Panc1 (cell line): ENCODE measurements around the gene RAET1E. TPM values are rescaled to one million over a fixed set of nuclear protein-coding genes. Genes with fewer than 3 reads are reported as not detected.
"Not testable (repeated sequence)": the region's sequence is repeated elsewhere in the genome, so short reads cannot be mapped to it uniquely, and the experiment has no call there.

Experiments
- ATAC-seq: fragments of 200-7000 bp; cut with Tn5 transposase; 2 replicates; pipeline ENCODE4 v1.9.1; 2020; ENCODE audit warnings: mild to moderate bottlenecking, moderate library complexity
- BruUV-seq: library from RNA; stranded (reverse); fragments of 400-500 nt; replicated peaks from 2 replicates; lab custom pipeline; 2021; lab: Mats Ljungman, UMichigan
- CTCF ChIA-PET: fragments of 300-600 bp; sonication (Branson Sonifier 250); formaldehyde crosslinking; loops from one replicate; lab custom pipeline; 2022; ENCODE audit warnings: antibody characterized with exemption; lab: Charles Lee
- POLR2A ChIA-PET: fragments of 300-600 bp; sonication (Branson Sonifier 250); formaldehyde crosslinking; loops from one replicate; lab custom pipeline; 2022; ENCODE audit warnings: antibody characterized with exemption; lab: Charles Lee
- DNase-seq: peaks from one replicate; pipeline ENCODE4 v3.0.0-alpha.2; 2010; ENCODE audit warnings: low read depth, low spot score
- H3K27ac ChIP-seq: 2 replicates; pipeline ENCODE4 v1.5.1; 2011; ENCODE audit warnings: mild to moderate bottlenecking, low read length, inconsistent platforms
- H3K27me3 ChIP-seq: fragments of 200-500 bp; sonication (Bioruptor generic); 2 replicates; pipeline ENCODE4 v1.6.0; 2014; ENCODE audit warnings: low read length, inconsistent platforms; ENCODE audit not compliant: control insufficient read depth, insufficient read depth
- H3K36me3 ChIP-seq: fragments of 200-500 bp; sonication (Bioruptor generic); 2 replicates; pipeline ENCODE4 v1.5.1; 2014; ENCODE audit warnings: inconsistent platforms, mild to moderate bottlenecking, low read length, moderate library complexity; ENCODE audit not compliant: control insufficient read depth, insufficient read depth
- H3K4me1 ChIP-seq: 2 replicates; pipeline ENCODE4 v1.5.1; 2011; ENCODE audit warnings: inconsistent platforms, mild to moderate bottlenecking, low read length, moderate library complexity; ENCODE audit not compliant: control insufficient read depth, insufficient read depth
- H3K4me3 ChIP-seq, 2 experiments: 2 replicates each; pipeline ENCODE4 v1.5.1; 2011 to 2012; ENCODE audit warnings: low read depth in 2 of 2, low read length in 2 of 2, mild to moderate bottlenecking in 2 of 2, inconsistent platforms in 1 of 2, moderate library complexity in 1 of 2
- H3K9me3 ChIP-seq: fragments of 200-500 bp; sonication (Bioruptor generic); 2 replicates; pipeline ENCODE4 v1.5.1; 2014; ENCODE audit warnings: low read depth, mild to moderate bottlenecking, inconsistent platforms, low read length, moderate library complexity; ENCODE audit not compliant: control insufficient read depth, insufficient read depth
- POLR2AphosphoS5 ChIP-seq: IDR thresholded peaks from 2 replicates; pipeline ENCODE4 v1.6.1; 2012; ENCODE audit warnings: mild to moderate bottlenecking, low read depth, low read length, moderate library complexity
- SIN3A ChIP-seq: IDR thresholded peaks from 2 replicates; pipeline ENCODE4 v1.6.1; 2012; ENCODE audit warnings: low read depth, mild to moderate bottlenecking, low read length, moderate library complexity, borderline replicate concordance; ENCODE audit not compliant: insufficient read depth
- TCF7L2 ChIP-seq: IDR thresholded peaks from 2 replicates; pipeline ENCODE4 v1.6.1; 2011; ENCODE audit warnings: mild to moderate bottlenecking, low read depth, low read length, inconsistent platforms
- in situ Hi-C: cut with HindIII; loops from 2 replicates; pipeline ENCODE4 v1.10.0; 2016; ENCODE audit warnings: low sequenced_read_pairs, low pct_unique_long_range_greater_than_20kb
- intact Hi-C: fragments of 100-400 bp; cut with micrococcal nuclease; formaldehyde crosslinking; loops from one replicate; pipeline ENCODE4 v1.10.0; 2022; ENCODE audit not compliant: unreplicated experiment
- total RNA-seq: library from RNA; stranded (reverse); gene quantifications from one replicate; pipeline ENCODE4 v1.2.1, GENCODE V29; 2021; ENCODE audit not compliant: unreplicated experiment
- TF ChIP-seq, protein P1 (sequence below), 2 experiments: IDR thresholded peaks; 2 replicates each; pipeline ENCODE4 v1.6.1; 2011 to 2012; ENCODE audit warnings: low read depth in 2 of 2, control low read depth in 1 of 2, low read length in 1 of 2, mild to moderate bottlenecking in 1 of 2, moderate library complexity in 1 of 2; ENCODE audit not compliant: insufficient read depth in 1 of 2
- TF ChIP-seq, protein P2 (sequence below): fragments of 450-650 bp; IDR thresholded peaks from 2 replicates; pipeline ENCODE4 v1.5.1; 2017; ENCODE audit warnings: mild to moderate bottlenecking

Gene RAET1E
- total RNA-seq, 1 experiment from 2014 or later: 1.8 TPM

DNA sequence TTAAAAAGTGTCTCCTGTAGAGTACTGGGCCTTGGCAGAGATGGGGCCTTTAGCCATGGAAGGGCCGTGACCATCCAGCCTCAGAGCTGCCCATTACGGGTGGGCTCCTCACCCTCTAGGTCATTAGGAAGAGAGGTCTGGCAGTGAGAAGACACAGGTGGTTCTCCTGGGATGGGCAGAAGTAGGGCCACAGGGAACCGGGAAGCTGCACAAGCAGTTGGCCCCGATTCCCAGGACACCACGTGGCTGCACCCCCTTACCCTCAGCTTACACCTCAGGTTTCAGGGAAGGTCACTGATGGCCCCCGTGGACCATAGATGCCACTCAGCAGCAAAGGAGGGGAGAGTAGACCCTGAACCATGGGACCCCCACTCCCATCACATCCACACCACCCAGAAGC, 23.4 kb upstream of the RAET1E start:
- no peaks in the 10 kb centered on the region for H3K36me3 ChIP-seq
- ATAC-seq: no peak
- H3K4me1 ChIP-seq: 0 out of 2 replicates have a peak, but pooled peaks cover 1% of the 10 kb centered on the region
- H3K27me3 ChIP-seq: no peaks in the 10 kb centered on the region
- no peak for DNase-seq
- in situ Hi-C loops: no loop called here
- intact Hi-C loops: loop anchor here (10.0 kb wide), 1 partner anchor 57 kb away; the partner anchor contains the start of gene LRP11
- ChIA-PET POLR2A (no interaction called here), CTCF (no interaction called here)
- no peak for TF ChIP-seq POLR2AphosphoS5
- no peak for TF ChIP-seq SIN3A
- TF ChIP-seq, protein P1, sequence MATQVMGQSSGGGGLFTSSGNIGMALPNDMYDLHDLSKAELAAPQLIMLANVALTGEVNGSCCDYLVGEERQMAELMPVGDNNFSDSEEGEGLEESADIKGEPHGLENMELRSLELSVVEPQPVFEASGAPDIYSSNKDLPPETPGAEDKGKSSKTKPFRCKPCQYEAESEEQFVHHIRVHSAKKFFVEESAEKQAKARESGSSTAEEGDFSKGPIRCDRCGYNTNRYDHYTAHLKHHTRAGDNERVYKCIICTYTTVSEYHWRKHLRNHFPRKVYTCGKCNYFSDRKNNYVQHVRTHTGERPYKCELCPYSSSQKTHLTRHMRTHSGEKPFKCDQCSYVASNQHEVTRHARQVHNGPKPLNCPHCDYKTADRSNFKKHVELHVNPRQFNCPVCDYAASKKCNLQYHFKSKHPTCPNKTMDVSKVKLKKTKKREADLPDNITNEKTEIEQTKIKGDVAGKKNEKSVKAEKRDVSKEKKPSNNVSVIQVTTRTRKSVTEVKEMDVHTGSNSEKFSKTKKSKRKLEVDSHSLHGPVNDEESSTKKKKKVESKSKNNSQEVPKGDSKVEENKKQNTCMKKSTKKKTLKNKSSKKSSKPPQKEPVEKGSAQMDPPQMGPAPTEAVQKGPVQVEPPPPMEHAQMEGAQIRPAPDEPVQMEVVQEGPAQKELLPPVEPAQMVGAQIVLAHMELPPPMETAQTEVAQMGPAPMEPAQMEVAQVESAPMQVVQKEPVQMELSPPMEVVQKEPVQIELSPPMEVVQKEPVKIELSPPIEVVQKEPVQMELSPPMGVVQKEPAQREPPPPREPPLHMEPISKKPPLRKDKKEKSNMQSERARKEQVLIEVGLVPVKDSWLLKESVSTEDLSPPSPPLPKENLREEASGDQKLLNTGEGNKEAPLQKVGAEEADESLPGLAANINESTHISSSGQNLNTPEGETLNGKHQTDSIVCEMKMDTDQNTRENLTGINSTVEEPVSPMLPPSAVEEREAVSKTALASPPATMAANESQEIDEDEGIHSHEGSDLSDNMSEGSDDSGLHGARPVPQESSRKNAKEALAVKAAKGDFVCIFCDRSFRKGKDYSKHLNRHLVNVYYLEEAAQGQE (IDR thresholded peaks at IDR 0.05; ENCODE audit: insufficient read depth in 1 of 2, low read depth in 2 of 2, low read length in 1 of 2): no peak
- no peak for TF ChIP-seq TCF7L2
- TF ChIP-seq, protein P2, sequence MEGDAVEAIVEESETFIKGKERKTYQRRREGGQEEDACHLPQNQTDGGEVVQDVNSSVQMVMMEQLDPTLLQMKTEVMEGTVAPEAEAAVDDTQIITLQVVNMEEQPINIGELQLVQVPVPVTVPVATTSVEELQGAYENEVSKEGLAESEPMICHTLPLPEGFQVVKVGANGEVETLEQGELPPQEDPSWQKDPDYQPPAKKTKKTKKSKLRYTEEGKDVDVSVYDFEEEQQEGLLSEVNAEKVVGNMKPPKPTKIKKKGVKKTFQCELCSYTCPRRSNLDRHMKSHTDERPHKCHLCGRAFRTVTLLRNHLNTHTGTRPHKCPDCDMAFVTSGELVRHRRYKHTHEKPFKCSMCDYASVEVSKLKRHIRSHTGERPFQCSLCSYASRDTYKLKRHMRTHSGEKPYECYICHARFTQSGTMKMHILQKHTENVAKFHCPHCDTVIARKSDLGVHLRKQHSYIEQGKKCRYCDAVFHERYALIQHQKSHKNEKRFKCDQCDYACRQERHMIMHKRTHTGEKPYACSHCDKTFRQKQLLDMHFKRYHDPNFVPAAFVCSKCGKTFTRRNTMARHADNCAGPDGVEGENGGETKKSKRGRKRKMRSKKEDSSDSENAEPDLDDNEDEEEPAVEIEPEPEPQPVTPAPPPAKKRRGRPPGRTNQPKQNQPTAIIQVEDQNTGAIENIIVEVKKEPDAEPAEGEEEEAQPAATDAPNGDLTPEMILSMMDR: no peak
- no peaks in the 10 kb centered on the region for H3K9me3 ChIP-seq
- no peak overlapping the region for H3K27ac ChIP-seq
- BruUV-seq: no TSS peak
- no peak overlapping the region for H3K4me3 ChIP-seq

DNA sequence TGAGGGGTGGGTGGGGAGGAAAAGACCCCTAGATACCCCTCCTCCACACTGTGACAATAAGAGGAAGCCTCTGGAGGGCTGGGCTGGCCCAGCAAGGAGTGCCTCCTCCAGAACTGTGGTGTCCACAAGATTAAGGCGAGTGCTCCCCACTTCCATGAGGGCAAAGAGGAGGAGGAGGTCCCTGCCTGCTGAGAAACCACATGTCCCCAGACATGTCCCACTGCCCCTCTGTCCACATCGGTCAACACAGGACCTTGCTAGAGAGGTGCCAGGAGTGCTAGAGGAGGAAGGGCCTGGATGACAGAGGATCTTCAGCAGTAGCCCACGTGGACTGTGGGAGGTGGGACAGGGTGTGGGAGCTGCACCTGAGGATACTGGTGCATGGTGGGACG, 21.9 kb upstream of the RAET1E start:
- ChIA-PET POLR2A (interaction anchor here (0.6 kb wide), 1 partner anchor 25 kb away, joined by 3 read pairs; no protein-coding TSS in a partner anchor), CTCF (no interaction called here)
- no peaks in the 10 kb centered on the region for H3K9me3 ChIP-seq
- in situ Hi-C loops: no loop called here
- no peaks in the 10 kb centered on the region for H3K27me3 ChIP-seq
- ATAC-seq: no peak
- no peak for DNase-seq
- no peak overlapping the region for H3K4me3 ChIP-seq
- no peaks in the 10 kb centered on the region for H3K36me3 ChIP-seq
- BruUV-seq: no TSS peak
- H3K4me1 ChIP-seq: no peaks in the 10 kb centered on the region
- intact Hi-C loops: loop anchor here (10.0 kb wide), 1 partner anchor 55 kb away; the partner anchor contains the start of gene LRP11
- no peak overlapping the region for H3K27ac ChIP-seq
- TF ChIP-seq POLR2AphosphoS5: no peak
- TF ChIP-seq SIN3A: no peak
- TF ChIP-seq, protein P2: no peak

DNA sequence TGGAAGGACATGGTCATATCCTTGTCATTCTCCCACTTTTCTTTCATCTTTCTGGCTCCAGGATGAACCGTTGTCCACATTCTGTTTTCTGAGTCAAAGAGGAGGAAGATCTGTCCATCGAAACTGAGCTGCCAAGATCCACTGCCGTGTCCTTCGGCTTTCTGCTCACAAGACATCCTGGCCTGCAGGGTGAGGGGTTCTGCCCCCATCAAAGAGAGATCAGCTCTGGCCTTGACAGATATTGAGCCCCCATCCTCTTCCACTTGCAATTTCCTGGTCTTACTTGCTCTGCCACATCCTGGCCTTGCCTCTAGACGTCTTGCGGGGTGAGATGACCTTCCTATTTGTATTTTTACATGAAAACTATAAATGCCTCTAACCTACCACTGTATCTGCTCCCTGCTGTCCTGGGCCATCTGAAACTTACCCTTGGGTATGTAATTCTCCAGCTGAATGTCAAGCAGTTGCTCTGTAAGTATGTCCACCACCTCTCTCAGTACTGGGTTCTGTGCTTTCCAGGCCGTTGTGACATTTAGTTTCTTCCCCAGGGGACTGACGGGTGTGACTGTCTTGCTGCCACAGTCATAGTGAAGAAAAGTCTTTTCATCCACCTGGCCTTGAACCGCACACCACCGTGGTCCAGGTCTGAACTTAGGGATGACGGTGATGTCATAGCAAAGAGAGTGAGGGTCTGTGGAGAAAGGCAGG, 21.4 kb upstream of the RAET1E start:
- H3K36me3 ChIP-seq, H3K4me1 ChIP-seq, H3K4me3 ChIP-seq, DNase-seq, POLR2A ChIA-PET, H3K27me3 ChIP-seq, CTCF ChIA-PET, H3K9me3 ChIP-seq, BruUV-seq, in situ Hi-C loops, intact Hi-C loops, ATAC-seq, H3K27ac ChIP-seq: not testable (repeated sequence)
